Right atrium auricular region (tissue), 2 donors: Measurements from ENCODE around the gene CERS6. TPM values are rescaled to one million over a fixed set of nuclear protein-coding genes. Genes with fewer than 3 reads are reported as not detected.
A peak's percentile ranks its signal among the peaks of the same experiment; 100 is the strongest.

Source experiments
- DNase-seq: peaks from one replicate; pipeline ENCODE4 v3.0.0-alpha.2; 2019; ENCODE audit warnings: low spot score
- H3K27ac ChIP-seq, 2 donors: fragments of 200-600 bp; sonication (generic); 1 replicate in 1 of 2; 2 replicates in 1 of 2; pipeline ENCODE4 v1.5.1; 2016 to 2019
- H3K27me3 ChIP-seq, 2 donors: fragments of 200-600 bp; sonication (generic); one replicate each; pipeline versions ENCODE4 v1.5.1 to v1.6.0; 2017 to 2019
- H3K36me3 ChIP-seq: fragments of 200-600 bp; sonication (generic); one replicate; pipeline ENCODE4 v1.5.1; 2016
- H3K4me1 ChIP-seq, 2 donors: fragments of 200-600 bp; sonication (generic); one replicate each; pipeline versions ENCODE4 v1.5.1 to v1.6.0; 2017 to 2019
- H3K4me3 ChIP-seq, 2 donors: fragments of 200-600 bp; sonication (generic); 1 replicate in 1 of 2; 2 replicates in 1 of 2; pipeline ENCODE4 v1.5.1; 2017 to 2019; ENCODE audit warnings: mild to moderate bottlenecking in 1 of 2, moderate library complexity in 1 of 2
- H3K9me3 ChIP-seq, 2 donors: fragments of 200-600 bp; sonication (generic); one replicate each; pipeline ENCODE4 v1.5.1; 2019
- total RNA-seq, 2 donors: library from RNA; depleted of rRNA; stranded (reverse); fragments of >200 nt; gene quantifications; one replicate each; pipeline ENCODE4 v1.1.0, GENCODE V29; 2016
- TF ChIP-seq, protein P1 (sequence below), 2 donors: fragments of 200-600 bp; sonication (generic); IDR thresholded peaks; one replicate each; pipeline ENCODE4 v1.5.1; 2019; ENCODE audit warnings: antibody characterized with exemption in 2 of 2

Gene CERS6
- total RNA-seq, 2 donors from 2014 or later: 59.4 to 74.5 TPM

- H3K27ac ChIP-seq: peak overlapping the region; percentile 84 to 89
- peaks cover 0 to 21% of the 10 kb centered on the region in 2 donors for H3K4me1 ChIP-seq
- peaks cover 0 to 6% of the 10 kb centered on the region in 2 donors for H3K9me3 ChIP-seq
- TF ChIP-seq, protein P1, sequence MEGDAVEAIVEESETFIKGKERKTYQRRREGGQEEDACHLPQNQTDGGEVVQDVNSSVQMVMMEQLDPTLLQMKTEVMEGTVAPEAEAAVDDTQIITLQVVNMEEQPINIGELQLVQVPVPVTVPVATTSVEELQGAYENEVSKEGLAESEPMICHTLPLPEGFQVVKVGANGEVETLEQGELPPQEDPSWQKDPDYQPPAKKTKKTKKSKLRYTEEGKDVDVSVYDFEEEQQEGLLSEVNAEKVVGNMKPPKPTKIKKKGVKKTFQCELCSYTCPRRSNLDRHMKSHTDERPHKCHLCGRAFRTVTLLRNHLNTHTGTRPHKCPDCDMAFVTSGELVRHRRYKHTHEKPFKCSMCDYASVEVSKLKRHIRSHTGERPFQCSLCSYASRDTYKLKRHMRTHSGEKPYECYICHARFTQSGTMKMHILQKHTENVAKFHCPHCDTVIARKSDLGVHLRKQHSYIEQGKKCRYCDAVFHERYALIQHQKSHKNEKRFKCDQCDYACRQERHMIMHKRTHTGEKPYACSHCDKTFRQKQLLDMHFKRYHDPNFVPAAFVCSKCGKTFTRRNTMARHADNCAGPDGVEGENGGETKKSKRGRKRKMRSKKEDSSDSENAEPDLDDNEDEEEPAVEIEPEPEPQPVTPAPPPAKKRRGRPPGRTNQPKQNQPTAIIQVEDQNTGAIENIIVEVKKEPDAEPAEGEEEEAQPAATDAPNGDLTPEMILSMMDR (IDR thresholded peaks at IDR 0.05): no peak
- no peaks in the 10 kb centered on the region for H3K27me3 ChIP-seq
- H3K4me3 ChIP-seq: peak overlapping the region; percentile 72 to 81
- H3K36me3 ChIP-seq: no peaks in the 10 kb centered on the region
- DNase-seq: no peak
These were observed 1.1 kb upstream of the CERS6 start for GRCh38 chr2:168454737-168455644.

GRCh38 chr2:168456521-168457189, 583 bp downstream of the CERS6 start:
- H3K4me1 ChIP-seq: peaks cover 0 to 33% of the 10 kb centered on the region in 2 donors
- H3K27ac ChIP-seq: peak overlapping the region; percentile 89 to 92
- TF ChIP-seq, protein P1 (IDR thresholded peaks at IDR 0.05): no peak
- no peaks in the 10 kb centered on the region for H3K27me3 ChIP-seq
- peak overlapping the region; percentile 72 to 81 for H3K4me3 ChIP-seq
- DNase-seq: no peak
- H3K9me3 ChIP-seq: peaks cover 0 to 6% of the 10 kb centered on the region in 2 donors
- H3K36me3 ChIP-seq: no peaks in the 10 kb centered on the region

- no peaks in the 10 kb centered on the region for H3K36me3 ChIP-seq
- TF ChIP-seq, protein P1 (IDR thresholded peaks at IDR 0.05): no peak
- peaks cover 0 to 6% of the 10 kb centered on the region in 2 donors for H3K9me3 ChIP-seq
- H3K4me3 ChIP-seq: peak overlapping the region; percentile 72 to 81
- no peaks in the 10 kb centered on the region for H3K27me3 ChIP-seq
- H3K4me1 ChIP-seq: peaks cover 0 to 33% of the 10 kb centered on the region in 2 donors
- DNase-seq: no peak
- peak overlapping the region; percentile 89 to 92 for H3K27ac ChIP-seq
These were observed 1.3 kb downstream of the CERS6 start for GRCh38 chr2:168457190-168457895.

GRCh38 chr2:168458139-168458538, 2.1 kb downstream of the CERS6 start:
- Histone ChIP-seq H3K27me3 (no peaks in the 10 kb centered on the region), H3K4me3 (peak overlapping the region; percentile 72 to 81), H3K27ac (peak overlapping the region; percentile 7 to 92), H3K4me1 (peaks cover 0 to 33% of the 10 kb centered on the region in 2 donors), H3K36me3 (no peaks in the 10 kb centered on the region), H3K9me3 (peaks cover 0 to 6% of the 10 kb centered on the region in 2 donors)
- DNase-seq: no peak
- TF ChIP-seq, protein P1 (IDR thresholded peaks at IDR 0.05): no peak

GRCh38 chr2:168459256-168459655, 3.2 kb downstream of the CERS6 start:
- no peak overlapping the region for H3K27ac ChIP-seq
- peaks cover 0 to 6% of the 10 kb centered on the region in 2 donors for H3K9me3 ChIP-seq
- peaks cover 0 to 33% of the 10 kb centered on the region in 2 donors for H3K4me1 ChIP-seq
- DNase-seq: no peak
- H3K4me3 ChIP-seq: no peak overlapping the region
- H3K27me3 ChIP-seq: no peaks in the 10 kb centered on the region
- no peaks in the 10 kb centered on the region for H3K36me3 ChIP-seq
- TF ChIP-seq, protein P1 (IDR thresholded peaks at IDR 0.05): no peak
